Kidney capillary endothelial cell (primary cell): Measurements from ENCODE around the gene PHRF1.
A peak's percentile ranks its signal among the peaks of the same experiment; 100 is the strongest.
"Not testable (repeated sequence)": the region's sequence is repeated elsewhere in the genome, so short reads cannot be mapped to it uniquely, and the experiment has no call there.

ENCODE experiments used
- DNase-seq: peaks from one replicate; pipeline ENCODE4 v3.0.0-alpha.2; 2018; ENCODE audit warnings: low spot score

PHRF1 gene

DNA sequence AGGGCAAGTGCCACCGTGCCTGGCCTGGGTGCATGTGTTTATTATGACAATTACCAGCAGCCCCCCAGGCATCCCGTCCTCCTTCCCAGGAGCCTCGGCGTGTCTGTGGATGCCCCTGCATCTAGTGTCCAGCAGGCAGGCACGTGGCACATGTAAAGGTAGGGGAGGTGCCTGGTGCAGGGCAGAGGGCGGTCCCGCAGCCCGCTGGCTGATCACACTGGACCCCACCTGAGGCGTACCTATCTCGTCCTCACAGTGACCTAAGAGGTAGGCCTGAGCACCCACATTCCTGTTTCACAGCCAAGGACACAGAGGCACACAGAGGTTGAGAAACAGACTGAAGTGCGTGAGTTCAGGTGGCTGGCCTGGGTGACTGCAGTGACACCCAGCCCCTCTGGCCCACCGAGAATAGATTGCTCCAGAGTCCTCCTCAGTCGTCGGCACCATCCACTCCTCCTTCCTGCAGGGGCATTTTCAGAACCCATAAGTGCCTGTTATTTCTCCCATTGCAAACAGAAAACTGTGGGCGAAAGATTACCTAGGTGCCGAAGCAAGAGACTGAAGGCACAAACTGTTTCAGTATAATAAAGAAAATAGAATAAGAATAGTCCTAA, 3.0 kb upstream of the PHRF1 start:
- no peak for DNase-seq

- not testable (repeated sequence) for DNase-seq
These were observed 2.2 kb upstream of the PHRF1 start for GRCh38 chr11:574031-574570.

- DNase-seq, result no peak
These were observed 1.5 kb upstream of the PHRF1 start for GRCh38 chr11:574632-575312.

- no peak for DNase-seq
These were observed 816 bp upstream of the PHRF1 start for GRCh38 chr11:575313-575995.

GRCh38 chr11:576811-577610, 741 bp downstream of the PHRF1 start:
- DNase-seq, result no peak

DNA sequence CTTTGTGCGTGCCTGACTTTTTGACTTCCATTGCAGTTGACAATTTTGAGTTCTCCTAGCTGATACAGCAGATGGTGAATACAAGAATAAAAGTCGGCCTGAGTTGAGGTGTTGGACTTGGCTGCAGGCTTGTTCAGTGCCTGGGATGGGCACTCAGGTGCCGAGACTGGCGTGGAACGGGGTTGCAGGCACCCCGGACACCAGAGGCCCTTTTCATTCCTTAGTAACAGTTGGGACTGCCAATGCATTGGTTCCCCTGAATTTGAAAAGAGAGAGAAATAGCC, 1.3 kb downstream of the PHRF1 start:
- no peak for DNase-seq

GRCh38 chr11:578276-579035, 2.2 kb downstream of the PHRF1 start:
- DNase-seq, result no peak

- DNase-seq, result no peak
These were observed 3.7 kb downstream of the PHRF1 start for GRCh38 chr11:579830-580601.

DNA sequence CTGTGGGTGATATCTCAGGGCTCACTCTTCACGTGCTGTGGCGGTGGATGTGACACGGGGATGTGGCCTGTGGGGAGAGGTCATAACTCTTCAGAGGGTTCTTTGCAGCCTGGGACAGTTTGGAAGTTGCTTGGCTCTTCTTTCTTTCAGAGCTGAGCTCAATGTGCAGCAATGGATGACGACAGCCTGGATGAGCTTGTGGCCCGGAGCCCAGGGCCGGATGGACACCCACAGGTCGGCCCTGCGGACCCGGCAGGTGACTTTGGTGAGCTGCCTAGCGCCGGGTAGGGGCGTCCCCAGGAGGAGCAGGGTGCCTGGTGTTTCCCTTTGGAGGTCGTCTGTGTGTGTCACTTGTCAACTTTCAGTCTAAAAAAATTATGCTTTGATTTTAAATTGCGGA, 5.1 kb downstream of the PHRF1 start:
- no peak for DNase-seq

GRCh38 chr11:581752-582151, 5.5 kb downstream of the PHRF1 start:
- no peak for DNase-seq

GRCh38 chr11:584287-584686, 8.0 kb downstream of the PHRF1 start:
- DNase-seq, result no peak

DNA sequence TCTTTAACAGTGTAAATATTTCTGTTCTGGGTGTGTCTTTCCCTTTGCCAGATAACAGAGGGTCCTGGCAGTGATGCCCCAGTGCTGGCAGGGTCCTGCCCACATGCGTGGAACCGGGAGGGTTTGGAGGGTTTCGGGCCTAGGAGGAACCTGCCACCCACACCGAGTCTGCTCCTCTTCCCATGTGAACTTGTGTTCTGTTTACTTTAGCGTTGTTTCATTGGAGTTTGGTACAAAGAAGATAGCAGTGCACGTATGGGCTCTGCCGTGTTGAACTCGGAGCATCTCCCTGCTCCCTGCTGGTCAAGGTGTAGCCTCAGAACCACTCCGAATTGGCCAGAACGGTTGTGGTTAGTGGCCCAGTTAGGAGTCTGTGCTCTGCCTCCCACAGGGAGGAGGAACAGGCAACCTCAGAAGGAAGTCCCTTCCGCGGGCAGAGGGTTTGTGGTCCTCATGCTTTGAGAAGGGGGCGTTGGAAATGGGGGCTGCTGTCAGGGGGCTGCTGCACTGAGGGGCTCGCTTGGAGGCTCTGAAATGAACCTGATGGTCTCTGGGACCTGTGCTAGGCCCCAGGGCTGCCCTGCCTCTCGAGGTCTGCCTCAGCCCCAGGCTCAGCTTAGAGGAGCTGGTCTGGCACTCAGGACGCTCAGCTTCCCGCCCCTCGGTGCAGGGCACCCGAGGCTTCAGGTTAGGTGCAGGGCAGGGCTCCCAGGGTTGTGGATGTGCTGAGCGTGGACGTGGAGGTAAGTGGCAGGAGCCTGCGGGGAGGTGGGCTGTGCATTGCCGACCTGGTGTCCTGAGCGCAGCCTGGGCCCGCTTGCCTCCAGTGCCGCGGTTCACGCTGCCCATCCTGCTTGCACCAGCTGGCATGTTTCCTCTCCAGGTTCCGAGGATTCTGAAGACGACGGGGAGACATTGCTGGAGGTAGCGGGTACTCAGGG, 10.4 kb downstream of the PHRF1 start:
- DNase-seq, result no peak

DNA sequence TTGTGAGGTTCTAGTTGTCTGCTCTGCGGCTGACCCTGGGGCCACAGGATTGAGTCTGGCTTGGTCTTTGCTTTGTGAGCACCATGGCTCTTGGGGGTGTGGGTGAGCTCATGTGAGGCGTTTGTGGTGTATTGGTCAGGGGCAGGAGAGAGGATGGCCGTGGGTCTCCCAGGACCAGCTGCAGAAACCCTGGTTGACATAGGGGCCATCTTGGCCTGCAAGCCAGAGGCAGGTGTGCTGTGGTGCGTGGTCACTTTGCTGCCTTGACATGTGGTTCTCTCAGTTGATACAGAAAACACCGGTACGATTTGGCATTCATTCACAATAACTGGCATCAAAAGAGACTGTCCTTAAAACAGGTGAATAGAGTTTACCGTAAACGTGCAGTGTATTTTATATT, 11.3 kb downstream of the PHRF1 start:
- DNase-seq, result no peak

GRCh38 chr11:587978-588380, 11.7 kb downstream of the PHRF1 start:
- DNase-seq, result peak; percentile 68

GRCh38 chr11:589798-590197, 13.5 kb downstream of the PHRF1 start:
- DNase-seq, result no peak

DNA sequence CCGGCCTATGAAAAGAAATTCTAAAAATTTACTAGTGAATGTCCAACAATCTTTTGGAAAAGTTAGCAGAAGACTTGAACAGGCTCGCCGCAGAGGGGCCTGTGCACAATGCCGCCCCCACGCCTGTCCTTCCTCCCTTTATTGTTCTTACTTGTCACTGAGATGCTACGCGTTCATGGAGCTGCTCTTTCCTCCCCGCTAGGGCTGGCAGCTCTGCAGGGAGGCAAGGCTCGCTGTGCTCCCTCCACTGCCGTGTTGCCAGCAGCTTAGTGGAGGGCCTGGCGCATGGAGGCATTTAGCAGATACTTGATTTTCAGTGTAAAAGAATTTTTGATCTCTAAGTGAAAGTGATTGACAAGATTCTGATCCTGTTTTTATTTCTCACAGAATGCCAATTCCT, 14.7 kb downstream of the PHRF1 start:
- no peak for DNase-seq

GRCh38 chr11:592501-592900, 16.2 kb downstream of the PHRF1 start:
- no peak for DNase-seq

GRCh38 chr11:592918-593317, 16.6 kb downstream of the PHRF1 start:
- DNase-seq, result no peak

DNA sequence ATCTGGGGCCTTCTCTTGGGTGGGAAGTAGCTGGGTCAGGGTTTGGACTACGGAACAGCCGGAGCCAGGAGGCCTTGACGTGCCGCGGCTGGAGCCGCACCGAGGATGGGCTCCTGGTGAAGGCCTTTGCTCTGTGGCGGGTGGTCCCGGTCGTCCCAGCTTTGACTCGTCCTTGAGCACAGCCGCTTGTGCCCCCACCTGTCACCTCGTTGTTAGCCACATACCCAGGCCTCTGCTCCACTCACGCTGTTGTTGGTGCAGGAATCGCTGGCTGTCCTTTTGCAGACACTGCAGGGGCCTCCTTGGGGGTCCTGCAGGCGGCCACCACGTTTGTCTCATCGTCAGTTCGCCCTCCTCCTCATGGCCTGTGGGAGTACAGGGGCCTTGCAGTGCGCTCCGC, 17.1 kb downstream of the PHRF1 start:
- no peak for DNase-seq

DNA sequence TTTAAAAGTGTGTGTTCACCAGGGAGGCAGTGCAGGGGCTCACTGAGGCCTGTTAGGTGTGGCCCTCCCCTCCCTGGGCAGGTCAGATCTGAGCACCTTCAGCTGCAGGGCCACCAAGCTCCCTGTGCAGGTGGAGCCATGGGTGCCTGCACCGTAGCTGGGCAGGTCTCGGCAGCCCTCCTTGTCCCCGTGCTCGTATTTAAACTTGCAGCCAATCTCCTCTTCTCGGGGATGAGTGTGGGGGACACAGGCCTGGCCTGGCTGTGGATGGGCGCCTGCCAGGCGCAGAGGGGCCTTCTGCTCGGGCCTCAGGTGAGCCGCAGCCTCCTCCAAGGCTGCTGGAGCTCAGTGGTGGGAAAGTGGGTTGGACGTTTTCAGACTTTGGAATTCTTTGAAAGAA, 19.1 kb downstream of the PHRF1 start:
- no peak for DNase-seq
